NOMO-1 (cell line): Measurements from ENCODE around the gene LHFPL6.

Experiments used
- DNase-seq, 2 experiments: peaks; one replicate each; lab custom pipeline; 2025; ENCODE audit not compliant: unreplicated experiment in 2 of 2; lab: John Stamatoyannopoulos, UW

LHFPL6 gene

DNA sequence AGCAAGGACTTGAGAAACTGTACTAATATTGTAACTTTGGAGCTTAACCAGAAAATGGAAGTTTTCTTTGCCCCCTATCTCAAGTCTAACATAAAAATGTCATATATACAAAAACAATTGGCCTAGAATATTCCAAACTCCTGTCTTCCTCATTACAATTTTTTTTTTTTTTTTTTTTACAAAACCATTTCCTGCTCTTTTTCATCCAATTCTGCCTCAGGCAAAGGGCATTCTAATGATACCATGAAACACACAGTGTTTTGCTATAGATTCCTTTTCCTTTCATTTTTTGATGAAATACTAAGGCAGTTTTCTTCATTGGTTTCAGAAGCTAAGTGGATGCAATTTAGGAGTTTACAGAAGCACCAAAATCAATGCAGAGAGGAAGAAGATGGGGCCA is 119.7 kb downstream of the LHFPL6 start:
- no peak for DNase-seq

GRCh38 chr13:39481491-39481890 is 121.5 kb downstream of the LHFPL6 start:
- no peak for DNase-seq

DNA sequence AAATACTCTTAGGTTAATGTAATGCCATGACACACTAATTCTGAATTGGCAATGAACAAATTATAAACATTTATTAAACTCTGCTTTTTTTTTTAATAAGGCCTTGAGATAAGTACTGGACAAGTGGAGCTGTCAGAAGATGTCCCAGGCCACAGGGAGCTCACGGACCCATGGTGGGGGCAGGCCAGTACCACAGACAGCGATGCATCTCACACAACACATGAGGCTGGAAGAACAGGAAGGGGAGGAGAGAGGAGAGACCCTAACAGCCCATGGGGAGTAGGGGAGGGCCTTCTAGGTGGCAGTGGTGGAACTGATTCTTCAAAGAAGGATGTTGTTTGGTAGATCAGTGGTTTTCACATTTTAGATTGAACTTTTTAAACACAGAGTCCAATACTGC is 128.4 kb downstream of the LHFPL6 start:
- DNase-seq: no peak

- no peak for DNase-seq
These were observed 133.3 kb downstream of the LHFPL6 start for GRCh38 chr13:39469676-39470075.

GRCh38 chr13:39468306-39468705 is 134.7 kb downstream of the LHFPL6 start:
- DNase-seq: no peak

DNA sequence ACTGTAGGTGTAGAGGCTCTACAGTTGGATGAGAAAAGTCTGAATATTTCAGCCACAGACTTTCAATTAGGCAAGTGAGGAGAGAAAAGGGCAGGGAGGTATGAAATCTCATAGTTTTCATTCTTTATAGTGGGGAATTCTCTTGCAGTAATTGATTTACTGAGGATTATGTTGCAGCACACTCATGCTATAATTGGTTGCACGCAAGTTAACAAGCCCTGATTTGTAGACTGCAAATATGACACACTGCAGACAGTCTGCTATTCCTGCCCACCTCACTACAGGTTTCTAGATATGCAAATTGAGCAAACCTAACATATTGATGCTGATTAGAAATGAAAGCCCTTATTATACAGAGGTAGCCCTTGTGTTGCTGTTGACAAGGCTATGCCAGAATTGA is 139.4 kb downstream of the LHFPL6 start:
- DNase-seq: no peak

- no peak for DNase-seq
These were observed 140.1 kb downstream of the LHFPL6 start for GRCh38 chr13:39462906-39463305.

DNA sequence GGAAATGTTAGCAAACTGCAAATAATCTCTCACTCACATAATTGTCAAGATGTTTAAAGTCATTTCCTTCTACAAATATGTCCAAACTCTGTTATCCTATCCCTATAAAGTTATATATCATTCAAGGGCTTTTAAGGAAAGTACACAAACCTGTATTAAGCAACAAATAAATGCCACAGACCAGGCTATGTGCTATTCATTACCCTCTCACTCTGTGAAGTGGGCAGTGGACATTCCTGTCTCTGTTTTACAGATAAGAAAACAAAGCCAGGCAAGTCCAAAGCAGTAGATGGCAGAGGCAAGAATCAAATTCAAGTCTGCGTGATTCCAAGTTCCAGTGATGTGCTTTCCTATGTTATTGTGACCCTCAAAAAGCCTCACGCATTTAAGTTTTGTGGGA is 140.6 kb downstream of the LHFPL6 start:
- no peak for DNase-seq

DNA sequence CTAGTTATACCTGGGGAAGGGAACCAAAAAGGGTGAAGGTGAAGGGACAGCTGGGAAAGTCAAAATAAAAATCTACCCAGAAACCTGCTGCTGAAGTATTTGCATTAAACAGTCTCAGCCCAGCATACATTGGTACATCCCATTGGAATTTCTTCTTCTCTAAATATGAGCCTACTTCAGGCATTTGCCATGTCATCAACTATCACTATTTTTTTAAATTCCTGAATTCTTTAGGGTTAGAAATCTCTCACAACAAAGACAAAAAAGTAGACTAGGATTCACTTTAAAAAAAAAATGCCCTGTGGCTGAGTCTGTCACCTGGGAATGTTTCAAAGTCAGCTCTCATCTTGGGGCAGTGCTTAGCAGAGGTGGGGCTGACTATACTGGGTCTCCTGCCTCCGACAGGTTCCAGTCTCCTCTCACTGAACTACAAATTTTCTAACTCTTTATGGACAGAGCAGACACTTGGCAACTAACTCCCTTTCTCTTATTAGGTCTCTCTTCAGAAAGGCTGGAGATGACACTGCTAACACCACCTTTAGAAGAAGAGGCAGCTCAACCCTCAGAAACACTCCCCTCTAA is 141.2 kb downstream of the LHFPL6 start:
- DNase-seq: no peak

- DNase-seq: no peak
These were observed 145.7 kb downstream of the LHFPL6 start for GRCh38 chr13:39457274-39457673.

DNA sequence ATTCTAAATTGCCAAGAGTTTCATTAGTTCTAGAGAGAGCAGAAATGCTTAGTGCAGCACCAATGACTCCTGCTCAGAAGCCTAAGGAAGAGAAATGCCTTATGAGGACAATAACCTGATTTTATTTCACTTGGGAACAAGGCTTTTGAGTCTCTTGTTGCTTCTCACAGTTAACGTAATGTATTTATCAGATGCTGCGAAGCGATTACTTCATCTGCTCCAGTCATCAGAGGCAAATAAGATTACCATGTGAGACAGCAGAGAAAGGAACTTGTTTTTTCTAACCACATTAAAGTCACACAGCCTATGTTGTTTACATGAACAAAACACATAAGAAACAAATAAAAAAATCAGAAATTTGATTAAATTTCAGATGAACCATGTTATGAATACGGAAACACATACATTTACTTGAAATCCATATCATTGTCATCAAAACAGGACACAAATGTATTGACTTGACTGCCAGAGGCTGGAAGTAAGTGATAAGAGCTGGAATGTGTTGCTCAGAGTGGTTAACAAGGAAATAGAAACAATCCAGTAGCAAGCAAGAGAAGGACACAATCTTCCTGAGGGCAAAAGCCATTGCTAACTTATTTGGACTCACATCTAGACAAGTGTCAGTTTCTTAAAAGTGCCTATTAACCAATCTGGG is 147.3 kb downstream of the LHFPL6 start:
- DNase-seq: no peak

DNA sequence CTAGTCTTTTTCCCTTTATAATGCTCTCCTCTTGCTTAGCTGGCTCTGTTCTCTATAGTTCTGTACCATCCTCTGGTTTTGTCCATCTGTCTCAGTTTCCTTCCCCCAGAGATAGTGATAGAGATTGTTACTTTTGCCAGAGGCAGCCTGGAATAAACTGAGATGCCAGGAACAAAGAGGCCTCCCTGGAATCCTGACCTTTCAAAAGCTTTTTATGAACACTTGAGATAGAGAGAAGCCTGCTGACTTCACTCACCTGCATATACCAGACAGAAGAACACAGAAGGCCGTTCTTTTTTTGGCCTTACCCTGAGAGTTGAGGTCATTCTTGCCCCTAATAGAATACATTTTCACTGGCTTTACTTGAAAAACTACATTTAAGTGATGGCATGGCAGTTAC is 150.2 kb downstream of the LHFPL6 start:
- no peak for DNase-seq

DNA sequence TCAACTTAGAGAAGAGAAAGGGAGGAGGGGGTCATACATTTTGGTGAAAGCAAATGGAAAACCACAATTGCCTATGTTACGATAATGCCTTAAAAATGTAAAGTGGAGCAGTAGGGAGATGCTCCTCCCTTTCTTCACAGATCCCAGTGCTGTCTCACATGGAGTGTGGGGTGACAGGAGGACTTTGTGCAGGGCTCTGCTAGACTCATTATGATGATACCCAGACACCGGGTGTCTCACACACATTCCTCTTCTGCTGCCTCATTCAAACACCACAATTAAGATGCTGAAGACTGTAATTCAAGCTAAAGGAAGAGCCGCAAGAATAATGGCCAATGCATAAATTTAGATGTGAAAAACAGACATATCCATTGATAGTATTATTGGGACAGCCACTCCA is 150.6 kb downstream of the LHFPL6 start:
- no peak for DNase-seq

- DNase-seq: peak; percentile 89 to 93
These were observed 151.1 kb downstream of the LHFPL6 start for GRCh38 chr13:39451860-39452301.

GRCh38 chr13:39451301-39451700 is 151.7 kb downstream of the LHFPL6 start:
- DNase-seq: peak; percentile 16 to 61

DNA sequence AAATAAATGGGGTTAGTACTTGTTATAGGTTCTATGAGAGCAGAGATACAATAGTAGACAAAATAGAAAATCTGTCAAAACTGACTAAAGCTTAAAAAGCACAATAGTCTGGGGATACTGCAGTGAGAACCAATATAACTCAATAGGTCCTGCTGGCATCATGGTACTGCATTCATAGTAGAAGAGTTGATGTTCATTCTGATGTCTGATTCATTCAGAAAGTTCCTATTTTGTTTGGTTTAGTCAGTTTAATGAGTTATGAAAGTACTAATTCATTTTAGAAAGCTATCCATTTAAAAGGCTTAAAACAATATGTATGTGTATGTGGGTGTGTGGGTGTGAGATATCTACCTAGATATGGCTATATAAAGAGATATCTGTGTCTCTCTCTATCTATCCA is 152.8 kb downstream of the LHFPL6 start:
- DNase-seq: no peak

DNA sequence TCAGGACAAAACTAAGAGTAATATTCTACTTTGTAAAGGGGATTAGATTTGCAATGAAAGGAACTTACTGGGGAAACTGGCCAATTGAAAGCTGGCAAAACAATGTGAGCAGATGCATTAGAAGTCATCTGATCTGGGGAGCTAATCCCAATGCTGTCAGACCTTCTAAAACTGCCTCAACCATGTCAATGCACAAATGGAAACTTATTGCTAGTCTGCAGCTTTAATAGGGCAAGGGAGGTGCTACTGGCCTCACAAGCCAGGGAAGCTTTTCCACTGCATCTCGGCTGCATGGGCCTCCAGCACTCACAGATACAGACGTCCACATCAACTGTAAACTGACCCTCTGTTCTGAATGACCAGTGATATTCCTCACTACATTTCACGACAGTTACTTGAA is 154.2 kb downstream of the LHFPL6 start:
- DNase-seq: no peak

- no peak for DNase-seq
These were observed 156.1 kb downstream of the LHFPL6 start for GRCh38 chr13:39446865-39447264.

- DNase-seq: no peak
These were observed 158.1 kb downstream of the LHFPL6 start for GRCh38 chr13:39444866-39445265.

- no peak for DNase-seq
These were observed 169.3 kb downstream of the LHFPL6 start for GRCh38 chr13:39433651-39434050.

- DNase-seq: no peak
These were observed 170.8 kb downstream of the LHFPL6 start for GRCh38 chr13:39432196-39432595.

- no peak for DNase-seq
These were observed 180.0 kb downstream of the LHFPL6 start for GRCh38 chr13:39422845-39423565.
